Islet precursor cell (in vitro differentiated cells): ENCODE data around the gene HAO1.
"Not testable (repeated sequence)": the region's sequence is repeated elsewhere in the genome, so short reads cannot be mapped to it uniquely, and the experiment has no call there.

ENCODE experiments used
- DNase-seq: peaks from one replicate; pipeline ENCODE4 v3.0.0-alpha.2; 2018

HAO1 gene

DNA sequence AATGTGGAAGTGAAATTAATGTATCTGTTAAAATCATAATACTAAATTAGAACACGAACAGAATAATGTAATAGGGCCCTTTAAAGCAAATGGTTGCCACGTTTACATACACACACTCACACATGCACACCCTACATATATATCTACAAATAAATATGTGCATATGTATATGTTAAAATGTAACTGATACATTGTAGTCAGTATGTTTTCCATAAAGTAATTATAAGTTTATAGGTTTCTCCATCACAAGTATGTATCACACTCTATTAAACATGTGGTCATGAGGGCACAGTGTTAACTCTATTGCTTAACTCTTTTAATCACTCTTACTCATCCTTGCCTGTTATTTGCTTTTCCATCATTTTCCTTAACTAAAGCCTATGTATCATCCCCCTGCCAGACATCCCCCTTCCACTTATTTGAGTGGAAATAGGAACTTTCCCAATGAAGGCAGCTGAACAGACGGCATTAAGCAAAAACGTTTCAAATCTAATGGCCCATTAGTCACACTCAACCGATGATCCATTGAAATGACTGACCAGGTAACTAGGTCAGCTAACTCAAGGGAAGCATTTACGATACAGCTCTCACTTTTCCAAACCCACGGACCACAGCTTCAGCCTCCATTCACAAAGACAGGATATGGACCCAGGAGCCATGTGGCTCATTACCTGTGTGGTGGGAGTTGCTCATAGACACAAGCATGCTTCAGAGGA, 89.3 kb downstream of the HAO1 start:
- DNase-seq = peak; percentile 89

DNA sequence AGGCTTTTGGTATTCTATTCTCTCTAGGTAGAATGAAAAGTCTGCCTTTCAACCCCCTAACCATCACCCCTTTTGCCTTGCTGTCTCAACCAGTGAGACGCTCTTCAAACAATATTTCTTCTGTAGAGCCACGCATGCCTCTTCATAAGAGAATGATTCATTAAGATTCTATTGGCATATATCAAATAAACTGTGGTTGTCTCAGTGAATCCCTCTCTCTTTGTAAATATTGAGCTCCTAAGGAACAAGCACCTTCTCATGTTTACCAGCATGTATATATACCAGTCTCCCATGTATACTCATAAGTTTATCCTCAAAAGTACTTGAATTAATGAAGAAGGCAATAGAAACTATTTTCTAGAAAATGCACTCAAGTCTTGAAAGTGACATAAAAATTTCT, 90.6 kb downstream of the HAO1 start:
- no peak for DNase-seq

- DNase-seq = no peak
Observed at GRCh38 chr20:7848351-7848750, 91.9 kb downstream of the HAO1 start.

- DNase-seq = no peak
Observed at GRCh38 chr20:7843613-7844012, 96.6 kb downstream of the HAO1 start.

GRCh38 chr20:7841971-7842310, 98.3 kb downstream of the HAO1 start:
- DNase-seq = peak; percentile 81

DNA sequence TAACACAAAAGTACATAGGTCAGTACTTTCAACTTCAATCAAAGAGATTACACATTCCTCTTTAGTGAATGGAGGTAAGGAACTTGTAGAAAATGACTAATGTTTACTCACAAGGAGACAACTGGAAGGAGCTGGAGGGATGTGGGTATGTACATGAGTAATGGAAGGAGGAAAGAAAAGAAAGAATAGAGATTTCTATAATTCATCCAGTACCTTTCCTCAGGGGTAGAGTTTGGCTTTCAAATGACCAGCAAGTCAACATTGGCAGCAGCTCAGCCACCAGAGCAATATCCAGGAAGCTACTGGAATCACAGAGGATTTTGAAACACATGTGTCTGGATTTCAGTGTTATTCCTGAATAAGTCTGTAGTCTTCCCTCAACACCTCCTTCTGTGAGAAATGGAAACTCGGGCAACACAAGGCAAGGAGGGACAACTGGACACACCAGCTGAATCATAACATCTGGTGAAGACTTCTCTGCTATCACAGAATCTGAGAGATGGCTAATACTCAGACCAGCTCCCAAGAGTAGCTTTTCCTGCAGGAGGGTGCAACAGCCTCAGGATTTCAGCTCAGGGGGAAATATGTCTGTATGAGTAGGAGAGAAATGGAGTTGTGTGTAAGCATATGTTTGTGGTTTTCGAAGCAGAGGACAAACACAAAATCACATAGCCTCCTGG, 98.8 kb downstream of the HAO1 start:
- DNase-seq = no peak

DNA sequence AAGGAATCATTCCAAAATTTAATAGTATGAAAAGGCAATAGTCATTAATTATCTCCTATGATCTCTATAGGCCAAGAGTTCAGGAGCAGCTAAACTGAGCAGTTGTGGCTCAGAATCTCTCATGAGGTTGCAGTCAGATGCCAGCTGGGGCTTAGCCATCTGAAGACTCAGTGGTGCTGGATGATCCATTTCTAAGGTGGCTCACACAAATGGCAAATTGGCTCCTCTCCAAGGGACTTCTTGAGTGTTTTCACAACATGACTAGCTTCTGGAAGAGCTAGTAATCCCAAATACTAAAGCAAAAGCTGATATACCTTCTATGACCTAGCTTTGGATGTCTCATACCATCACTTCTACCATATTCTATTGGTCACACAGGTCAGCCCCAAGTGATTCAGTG, 104.2 kb downstream of the HAO1 start:
- DNase-seq = no peak

- not testable (repeated sequence) for DNase-seq
Observed at GRCh38 chr20:7834441-7834840, 105.8 kb downstream of the HAO1 start.
